A172 (cell line): ENCODE measurements around the gene HNF1A. TPM values are rescaled to one million over a fixed set of nuclear protein-coding genes. Genes with fewer than 3 reads are reported as not detected.
"Not testable (repeated sequence)": the region's sequence is repeated elsewhere in the genome, so short reads cannot be mapped to it uniquely, and the experiment has no call there.

Source experiments
- DNase-seq: peaks from one replicate; pipeline ENCODE4 v3.0.0-alpha.2; 2015; ENCODE audit warnings: low spot score
- total RNA-seq: library from RNA; depleted of rRNA; stranded (reverse); fragments of >200 nt; shearing (Covaris generic); gene quantifications from 2 replicates; pipeline ENCODE4 v1.2.3, GENCODE V29; 2014; rRNA removed

The HNF1A gene
- not detected in 2 replicates for total RNA-seq

DNA sequence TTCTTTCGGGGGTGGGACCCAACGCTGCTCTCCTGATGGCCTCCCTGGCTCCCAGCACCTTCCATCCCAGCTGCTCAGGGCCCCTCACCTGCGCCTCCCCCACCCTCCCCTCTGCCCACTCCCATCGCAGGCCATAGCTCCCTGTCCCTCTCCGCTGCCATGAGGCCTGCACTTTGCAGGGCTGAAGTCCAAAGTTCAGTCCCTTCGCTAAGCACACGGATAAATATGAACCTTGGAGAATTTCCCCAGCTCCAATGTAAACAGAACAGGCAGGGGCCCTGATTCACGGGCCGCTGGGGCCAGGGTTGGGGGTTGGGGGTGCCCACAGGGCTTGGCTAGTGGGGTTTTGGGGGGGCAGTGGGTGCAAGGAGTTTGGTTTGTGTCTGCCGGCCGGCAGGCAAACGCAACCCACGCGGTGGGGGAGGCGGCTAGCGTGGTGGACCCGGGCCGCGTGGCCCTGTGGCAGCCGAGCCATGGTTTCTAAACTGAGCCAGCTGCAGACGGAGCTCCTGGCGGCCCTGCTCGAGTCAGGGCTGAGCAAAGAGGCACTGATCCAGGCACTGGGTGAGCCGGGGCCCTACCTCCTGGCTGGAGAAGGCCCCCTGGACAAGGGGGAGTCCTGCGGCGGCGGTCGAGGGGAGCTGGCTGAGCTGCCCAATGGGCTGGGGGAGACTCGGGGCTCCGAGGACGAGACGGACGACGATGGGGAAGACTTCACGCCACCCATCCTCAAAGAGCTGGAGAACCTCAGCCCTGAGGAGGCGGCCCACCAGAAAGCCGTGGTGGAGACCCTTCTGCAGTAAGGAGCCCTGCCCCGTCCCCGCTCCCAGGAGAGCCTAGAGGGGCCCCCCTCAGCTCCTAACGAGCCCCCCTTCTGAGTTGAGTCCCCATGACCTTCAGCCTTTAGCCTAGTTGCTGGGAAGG is at the start of gene HNF1A:
Gene HNF1A (plus strand): TSS at position 248 of the 924 bp plus-strand sequence. CDS start 226 bp downstream, at position 474.
- no peak for DNase-seq

- no peak for DNase-seq
These were observed 49.3 kb upstream of the HNF1A start for GRCh38 chr12:120928864-120929652.

- DNase-seq: no peak
These were observed 48.3 kb upstream of the HNF1A start for GRCh38 chr12:120930032-120930431.

GRCh38 chr12:120932058-120932457 is 46.3 kb upstream of the HNF1A start:
- DNase-seq: no peak

GRCh38 chr12:120932956-120933526 is 45.3 kb upstream of the HNF1A start:
- no peak for DNase-seq

GRCh38 chr12:120933786-120934185 is 44.6 kb upstream of the HNF1A start:
- DNase-seq: no peak

GRCh38 chr12:120936197-120936596 is 42.1 kb upstream of the HNF1A start:
- no peak for DNase-seq

DNA sequence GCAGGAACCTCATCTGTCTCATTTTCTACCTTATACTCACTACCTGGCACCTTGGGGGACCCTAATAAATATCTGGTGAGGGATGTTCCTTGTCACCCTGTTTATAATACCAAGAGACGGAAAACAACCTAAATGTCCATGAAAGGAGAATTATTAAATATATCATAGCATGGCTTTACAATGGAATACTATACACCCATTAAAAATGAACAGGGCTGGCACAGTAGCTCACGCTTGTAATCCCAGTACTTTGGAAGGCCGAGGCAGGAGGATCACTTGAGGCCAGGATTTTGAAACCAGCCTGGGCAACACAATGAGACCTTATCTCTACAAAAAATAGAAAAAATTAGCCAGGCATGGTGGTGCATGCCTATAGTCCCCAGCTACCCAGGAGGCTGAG is 39.8 kb upstream of the HNF1A start:
- no peak for DNase-seq

GRCh38 chr12:120939523-120939922 is 38.8 kb upstream of the HNF1A start:
- DNase-seq: no peak

DNA sequence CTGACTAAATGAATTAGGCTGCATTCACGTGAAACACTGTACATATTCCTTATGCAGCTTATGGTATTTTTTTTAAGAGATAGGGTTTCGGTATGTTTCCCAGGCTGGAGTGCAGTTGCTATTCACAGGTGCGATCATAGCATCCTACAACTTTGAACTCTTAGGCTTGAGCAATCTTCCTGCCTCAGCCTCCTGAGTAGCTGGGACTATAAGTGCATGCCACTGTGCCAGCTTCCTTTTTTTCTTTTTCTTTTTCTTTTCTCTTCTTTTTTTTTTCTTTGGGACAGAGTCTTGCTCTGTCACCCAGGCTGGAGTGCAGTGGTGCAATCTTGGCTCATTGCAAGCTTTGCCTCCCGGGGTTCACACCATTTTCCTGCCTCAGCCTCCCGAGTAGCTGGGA is 38.3 kb upstream of the HNF1A start:
- no peak for DNase-seq

- DNase-seq: no peak
These were observed 37.5 kb upstream of the HNF1A start for GRCh38 chr12:120940799-120941198.

DNA sequence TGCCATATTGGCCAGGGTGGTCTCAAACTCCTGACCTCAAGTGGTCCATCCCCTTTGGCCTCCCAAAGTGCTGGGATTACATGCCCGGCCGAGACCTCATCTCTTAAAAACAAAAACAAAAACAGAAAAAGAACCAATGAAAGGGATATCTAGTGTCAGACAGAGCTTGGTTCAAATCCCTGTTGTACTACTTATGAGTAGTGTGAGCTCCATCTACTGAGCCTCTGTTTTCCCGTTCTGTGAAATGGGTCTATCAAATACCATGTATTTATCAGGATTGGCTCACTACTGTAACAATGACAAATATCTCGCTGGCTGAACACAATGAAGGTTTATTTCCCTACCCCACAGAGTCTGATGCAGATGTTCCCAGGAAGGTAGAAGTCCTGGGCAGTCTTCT is 36.9 kb upstream of the HNF1A start:
- no peak for DNase-seq

DNA sequence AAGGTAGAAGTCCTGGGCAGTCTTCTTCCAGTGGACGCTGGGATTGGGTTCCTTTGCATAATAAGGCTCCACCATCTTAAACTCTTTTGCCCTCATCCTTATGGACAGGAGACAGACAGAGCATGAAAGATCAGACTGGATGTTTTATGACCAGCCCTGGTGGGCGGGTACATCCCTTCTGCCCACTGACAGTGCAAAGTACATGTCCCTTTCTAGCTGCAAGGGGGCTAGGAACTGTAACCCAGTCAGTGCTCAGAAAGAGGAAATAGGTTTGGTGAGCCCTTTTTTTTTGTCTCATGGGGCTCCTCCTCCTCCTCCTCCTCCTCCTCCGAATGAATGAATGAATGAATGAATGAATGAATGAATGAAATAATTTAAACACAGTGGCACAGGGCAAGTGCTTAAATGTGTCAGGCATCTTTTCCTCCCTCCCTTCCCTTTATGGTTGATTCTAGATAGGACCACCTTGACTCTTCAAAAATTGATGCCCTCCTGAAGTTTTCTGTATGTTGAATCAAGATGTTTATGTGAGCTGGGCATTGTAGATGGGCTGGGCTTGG is 36.4 kb upstream of the HNF1A start:
- DNase-seq: no peak

- no peak for DNase-seq
These were observed 34.9 kb upstream of the HNF1A start for GRCh38 chr12:120943482-120943881.

- peak; percentile 51 for DNase-seq
These were observed 33.6 kb upstream of the HNF1A start for GRCh38 chr12:120944645-120945217.

- not testable (repeated sequence) for DNase-seq
These were observed 32.8 kb upstream of the HNF1A start for GRCh38 chr12:120945516-120945915.

DNA sequence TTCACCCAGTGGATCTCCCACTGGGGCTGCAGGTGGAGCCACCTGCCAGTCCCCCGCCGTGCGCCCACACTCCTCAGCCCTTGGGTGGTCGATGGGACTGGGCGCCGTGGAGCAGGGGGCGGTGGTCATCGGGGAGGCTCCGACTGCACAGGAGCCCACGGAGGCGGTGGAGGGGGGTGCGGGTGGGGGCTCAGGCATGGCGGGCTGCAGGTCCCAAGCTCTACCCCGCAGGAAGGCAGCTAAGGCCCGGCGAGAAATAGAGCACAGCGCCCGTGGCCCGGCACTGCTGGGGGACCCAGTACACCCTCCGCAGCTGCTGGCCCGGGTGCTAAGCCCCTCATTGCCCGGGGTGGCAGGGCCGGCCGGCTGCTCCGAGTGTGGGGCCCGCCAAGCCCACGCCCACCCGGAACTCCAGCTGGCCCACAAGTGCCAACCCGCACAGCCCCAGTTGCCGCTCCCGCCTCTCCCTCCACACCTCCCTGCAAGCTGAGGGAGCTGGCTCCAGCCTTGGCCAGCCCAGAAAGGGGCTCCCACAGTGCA is 28.0 kb upstream of the HNF1A start:
- not testable (repeated sequence) for DNase-seq

DNA sequence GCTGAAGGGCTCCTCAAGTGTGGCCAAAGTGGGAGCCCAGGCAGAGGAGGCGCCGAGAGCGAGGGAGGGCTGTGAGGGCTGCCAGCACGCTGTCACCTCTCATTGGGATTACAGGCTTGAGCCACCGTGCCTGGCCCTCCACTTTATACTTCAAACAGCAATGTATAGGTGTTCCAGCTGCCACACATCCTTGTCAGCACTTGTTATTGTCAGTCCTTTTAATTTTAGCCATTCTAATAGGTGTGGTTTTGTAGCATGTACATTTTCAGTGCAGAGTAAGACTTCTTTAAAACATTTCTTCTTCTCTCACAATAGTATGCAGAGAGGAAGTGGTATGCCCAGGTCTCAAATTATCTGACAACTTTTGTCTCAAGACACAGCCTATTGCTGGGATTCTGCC is 27.5 kb upstream of the HNF1A start:
- DNase-seq: no peak

- DNase-seq: no peak
These were observed 23.1 kb upstream of the HNF1A start for GRCh38 chr12:120955232-120955631.

GRCh38 chr12:120956579-120957300 is 21.6 kb upstream of the HNF1A start:
- no peak for DNase-seq
